ENCODE data around the gene SKI.

The SKI gene

DNA sequence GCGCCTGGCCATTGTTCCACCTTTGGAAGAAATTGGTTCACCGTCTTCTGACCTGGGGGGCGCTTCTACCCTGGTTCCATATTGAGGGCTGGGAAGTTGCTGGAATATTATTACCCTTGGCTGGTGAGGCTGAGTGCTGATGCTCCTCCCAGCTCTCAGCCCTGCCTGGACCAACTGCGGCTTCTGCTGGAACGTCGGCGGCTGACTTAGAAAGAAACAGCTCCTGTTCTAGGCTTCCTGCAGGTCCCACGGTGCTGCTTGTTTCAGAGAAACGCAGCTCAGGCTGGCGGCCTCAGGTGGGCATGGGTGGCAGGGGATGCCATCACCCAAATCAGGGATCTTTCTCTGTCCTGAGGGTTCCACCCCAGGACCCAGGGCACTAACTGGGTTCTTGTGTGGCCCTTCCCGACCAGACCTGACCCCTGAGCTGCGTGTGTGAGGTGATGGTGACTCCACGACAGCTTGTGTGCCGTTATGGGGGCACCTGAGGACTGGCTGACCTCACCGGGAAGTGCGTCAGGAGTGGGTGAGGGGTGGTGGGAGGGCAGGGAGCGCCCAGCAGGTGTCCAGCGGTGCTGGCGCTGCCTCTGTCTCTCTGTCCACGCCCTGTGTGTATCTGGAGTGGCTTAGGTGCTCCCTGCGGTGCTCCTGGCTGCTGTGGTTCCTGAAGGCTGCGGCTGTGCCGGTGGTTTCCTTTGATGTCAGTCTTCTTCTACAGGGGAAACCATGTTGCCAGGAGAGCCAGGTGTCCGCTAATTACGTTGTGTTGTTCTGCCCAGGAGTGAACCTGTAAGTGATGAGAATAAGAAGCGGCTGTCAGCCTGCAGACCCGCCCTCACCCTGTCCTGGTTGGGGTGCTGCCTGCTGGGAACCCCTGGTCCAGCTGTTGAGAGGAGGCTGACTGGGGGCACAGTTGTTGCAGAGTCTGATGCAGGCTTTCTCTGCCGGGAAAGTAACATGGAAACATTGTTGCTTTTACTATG is 8.9 kb downstream of the SKI start:
- TF ChIP-seq BHLHE40 (IDR thresholded peaks at IDR 0.05; ENCODE audit: borderline replicate concordance) (no peak), HDGF (IDR thresholded peaks at IDR 0.05; ENCODE audit: borderline replicate concordance) (no peak), SUZ12 (IDR thresholded peaks at IDR 0.05) (no peak)
- TF ChIP-seq, protein P1, sequence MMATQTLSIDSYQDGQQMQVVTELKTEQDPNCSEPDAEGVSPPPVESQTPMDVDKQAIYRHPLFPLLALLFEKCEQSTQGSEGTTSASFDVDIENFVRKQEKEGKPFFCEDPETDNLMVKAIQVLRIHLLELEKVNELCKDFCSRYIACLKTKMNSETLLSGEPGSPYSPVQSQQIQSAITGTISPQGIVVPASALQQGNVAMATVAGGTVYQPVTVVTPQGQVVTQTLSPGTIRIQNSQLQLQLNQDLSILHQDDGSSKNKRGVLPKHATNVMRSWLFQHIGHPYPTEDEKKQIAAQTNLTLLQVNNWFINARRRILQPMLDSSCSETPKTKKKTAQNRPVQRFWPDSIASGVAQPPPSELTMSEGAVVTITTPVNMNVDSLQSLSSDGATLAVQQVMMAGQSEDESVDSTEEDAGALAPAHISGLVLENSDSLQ (IDR thresholded peaks at IDR 0.05): no peak
- ChIA-PET CTCF (interaction anchor here (0.6 to 1.7 kb wide), 3 partner anchors 15 to 42 kb away, joined by 3 to 5 read pairs (median 3); partner anchors contain the start of gene FAAP20), POLR2A (interaction anchor here (1.0 to 1.3 kb wide), 3 partner anchors 8 to 38 kb away, joined by 3 to 6 read pairs (median 3); no protein-coding TSS in a partner anchor)
- no peak for DNase-seq (ENCODE audit: extremely low spot score)

- CTCF ChIA-PET: interaction anchor here (0.8 to 1.7 kb wide), 2 partner anchors 15 to 43 kb away, joined by 3 to 5 read pairs; partner anchors contain the start of gene FAAP20
- POLR2A ChIA-PET: interaction anchor here (1.0 to 1.2 kb wide), 2 partner anchors 9 to 39 kb away, joined by 3 read pairs; no protein-coding TSS in a partner anchor
- TF ChIP-seq ELF4 (IDR thresholded peaks at IDR 0.05) (no peak), L3MBTL2 (conservative IDR thresholded peaks at IDR 0.05) (no peak), FOXA1 (IDR thresholded peaks at IDR 0.05) (no peak), BHLHE40 (IDR thresholded peaks at IDR 0.05; ENCODE audit: borderline replicate concordance) (no peak), HDGF (IDR thresholded peaks at IDR 0.05; ENCODE audit: borderline replicate concordance) (no peak), LEF1 (IDR thresholded peaks at IDR 0.05; ENCODE audit: borderline replicate concordance) (no peak), TARDBP (IDR thresholded peaks at IDR 0.05) (no peak), SP1 (IDR thresholded peaks at IDR 0.05) (no peak), CTBP1 (IDR thresholded peaks at IDR 0.05; ENCODE audit: borderline replicate concordance) (no peak), ARNT (IDR thresholded peaks at IDR 0.05) (no peak), ZNF384 (IDR thresholded peaks at IDR 0.05) (no peak), FOXK2 (IDR thresholded peaks at IDR 0.05) (no peak), SUZ12 (IDR thresholded peaks at IDR 0.05) (no peak), FOXM1 (IDR thresholded peaks at IDR 0.05; ENCODE audit: borderline replicate concordance) (no peak), NFRKB (IDR thresholded peaks at IDR 0.05) (no peak)
- TF ChIP-seq, protein P1 (IDR thresholded peaks at IDR 0.05): no peak
- DNase-seq (ENCODE audit: extremely low spot score): no peak
These were observed 9.7 kb downstream of the SKI start for GRCh38 chr1:2237773-2238172.

- ChIA-PET CTCF (interaction anchor here (0.8 kb wide), 1 partner anchor 11 kb away, joined by 3 read pairs; no protein-coding TSS in a partner anchor), POLR2A (interaction anchor here (1.2 to 1.4 kb wide), 2 partner anchors 11 to 43 kb away, joined by 3 to 6 read pairs; partner anchors contain the start of gene FAAP20)
- no peak for DNase-seq (ENCODE audit: extremely low spot score)
- TF ChIP-seq SUZ12 (IDR thresholded peaks at IDR 0.05) (no peak), FOXA1 (IDR thresholded peaks at IDR 0.05) (no peak), CTBP1 (IDR thresholded peaks at IDR 0.05; ENCODE audit: borderline replicate concordance) (no peak), ZNF384 (IDR thresholded peaks at IDR 0.05) (no peak), FOXM1 (IDR thresholded peaks at IDR 0.05; ENCODE audit: borderline replicate concordance) (no peak)
These were observed 10.4 kb downstream of the SKI start for GRCh38 chr1:2238361-2239012.

DNA sequence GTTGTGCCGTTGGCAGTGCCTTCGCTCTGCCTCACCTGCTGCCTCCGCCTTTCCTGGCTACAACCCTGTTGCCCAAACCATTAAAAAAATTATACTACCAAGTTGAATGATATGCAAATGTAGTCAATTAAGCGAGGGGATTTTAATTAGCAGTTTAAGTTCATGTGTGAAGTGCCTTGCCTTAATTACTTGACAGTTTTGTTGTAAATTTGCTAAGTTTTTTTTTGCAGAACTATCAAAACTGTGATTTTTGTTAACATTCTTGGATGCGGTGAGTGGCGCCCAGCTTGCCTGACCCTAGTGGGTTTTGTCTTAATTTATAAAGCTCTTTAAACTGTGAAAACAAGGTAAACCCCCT is 10.9 kb downstream of the SKI start:
- TF ChIP-seq ELF4 (IDR thresholded peaks at IDR 0.05) (no peak), FOXA1 (IDR thresholded peaks at IDR 0.05) (no peak), TARDBP (IDR thresholded peaks at IDR 0.05) (no peak), CTBP1 (IDR thresholded peaks at IDR 0.05; ENCODE audit: borderline replicate concordance) (no peak), ARNT (IDR thresholded peaks at IDR 0.05) (no peak), SUZ12 (IDR thresholded peaks at IDR 0.05) (no peak), ZNF384 (IDR thresholded peaks at IDR 0.05) (no peak), FOXM1 (IDR thresholded peaks at IDR 0.05; ENCODE audit: borderline replicate concordance) (no peak)
- TF ChIP-seq, protein P1 (IDR thresholded peaks at IDR 0.05): no peak
- no peak for DNase-seq (ENCODE audit: extremely low spot score)
- ChIA-PET CTCF (no interaction called here), POLR2A (interaction anchor here (1.2 to 1.4 kb wide), 2 partner anchors 11 to 44 kb away, joined by 3 to 6 read pairs; partner anchors contain the start of gene FAAP20)

DNA sequence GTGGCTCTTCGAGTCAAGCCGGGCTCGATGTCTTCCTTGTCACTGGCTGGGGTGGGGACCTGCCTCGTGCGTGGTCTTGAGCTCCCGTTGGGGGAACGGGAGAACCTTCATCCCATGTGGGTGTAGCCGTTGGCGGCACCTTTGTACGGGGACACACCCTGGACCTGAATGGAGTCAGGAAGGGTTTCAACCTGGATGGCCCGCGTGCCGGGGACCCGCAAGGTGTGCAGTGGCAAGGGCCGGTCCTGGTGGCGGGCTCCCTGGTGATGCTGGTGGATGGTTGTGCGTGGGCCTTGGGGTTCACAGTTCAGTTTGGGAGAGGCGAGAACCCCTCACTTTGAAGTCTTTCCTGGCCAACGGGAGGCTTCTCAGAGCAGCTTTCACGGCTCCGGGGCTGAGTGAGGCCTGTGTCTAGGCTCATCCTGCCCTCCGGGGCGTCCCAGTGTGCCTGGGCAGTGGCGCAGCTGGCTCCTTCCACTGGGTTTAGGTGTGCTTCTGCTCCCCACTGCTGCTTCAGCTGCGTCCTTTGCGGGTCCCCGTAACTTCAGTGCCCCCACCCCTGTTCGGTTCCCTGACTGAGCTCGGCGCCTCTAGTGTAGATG is 11.4 kb downstream of the SKI start:
- POLR2A ChIA-PET: interaction anchor here (1.4 kb wide), 1 partner anchor 12 kb away, joined by 6 read pairs; no protein-coding TSS in a partner anchor
- no peak for TF ChIP-seq FOXM1 (IDR thresholded peaks at IDR 0.05; ENCODE audit: borderline replicate concordance)
- TF ChIP-seq, protein P1 (IDR thresholded peaks at IDR 0.05): no peak
- TF ChIP-seq NFRKB (IDR thresholded peaks at IDR 0.05): no peak
- no peak for TF ChIP-seq HDGF (IDR thresholded peaks at IDR 0.05; ENCODE audit: borderline replicate concordance)
- no peak for TF ChIP-seq ARNT (IDR thresholded peaks at IDR 0.05)
- TF ChIP-seq FOXA1 (IDR thresholded peaks at IDR 0.05): no peak
- no peak for TF ChIP-seq SUZ12 (IDR thresholded peaks at IDR 0.05)
- TF ChIP-seq L3MBTL2 (conservative IDR thresholded peaks at IDR 0.05): no peak
- no peak for TF ChIP-seq TARDBP (IDR thresholded peaks at IDR 0.05)
- no peak for TF ChIP-seq ZNF384 (IDR thresholded peaks at IDR 0.05)
- no peak for TF ChIP-seq FOXK2 (IDR thresholded peaks at IDR 0.05)
- CTCF ChIA-PET: no interaction called here
- no peak for DNase-seq (ENCODE audit: extremely low spot score)
